H1 (cell line): ENCODE measurements around the gene CBFA2T2. TPM values are rescaled to one million over a fixed set of nuclear protein-coding genes. Genes with fewer than 3 reads are reported as not detected.

Experiments used
- polyA plus RNA-seq, 7 experiments: library from polyadenylated mRNA; depleted of rRNA in 3 of 7; stranded (reverse) in 5 of 7; unstranded in 2 of 7; fragments of >200 nt in 5 of 7; fragments of 200-250 nt in 2 of 7; gene quantifications; 1 replicate in 5 of 7; 2 replicates in 1 of 7; 4 replicates in 1 of 7; pipeline versions ENCODE4 v1.2.1 to v1.2.3, GENCODE V29; 2011 to 2013; ENCODE audit warnings: missing spikeins in 2 of 7, mixed read lengths in 2 of 7
- total RNA-seq: library from RNA; stranded (reverse); fragmentation: NEBNext Ultra II Directional; extraction: Animal tissue kit (Norgen Biotek cat#: 25700); gene quantifications from 2 replicates; pipeline ENCODE4 v1.2.1, GENCODE V29; 2021
- TF ChIP-seq, protein P1 (sequence below): fragments of 300-600 bp; sonication (generic); IDR thresholded peaks from 2 replicates; pipeline ENCODE4 v1.7.1; 2012; ENCODE audit warnings: low read length, moderate library complexity, mild to moderate bottlenecking, inconsistent platforms; ENCODE audit not compliant: insufficient replicate concordance

The CBFA2T2 gene
- total and polyA plus RNA-seq, 2 of the 8 experiments (the other 6 are each of a cell fraction or from before 2014, with no cell fraction given): 11.6 to 12.9 TPM

DNA sequence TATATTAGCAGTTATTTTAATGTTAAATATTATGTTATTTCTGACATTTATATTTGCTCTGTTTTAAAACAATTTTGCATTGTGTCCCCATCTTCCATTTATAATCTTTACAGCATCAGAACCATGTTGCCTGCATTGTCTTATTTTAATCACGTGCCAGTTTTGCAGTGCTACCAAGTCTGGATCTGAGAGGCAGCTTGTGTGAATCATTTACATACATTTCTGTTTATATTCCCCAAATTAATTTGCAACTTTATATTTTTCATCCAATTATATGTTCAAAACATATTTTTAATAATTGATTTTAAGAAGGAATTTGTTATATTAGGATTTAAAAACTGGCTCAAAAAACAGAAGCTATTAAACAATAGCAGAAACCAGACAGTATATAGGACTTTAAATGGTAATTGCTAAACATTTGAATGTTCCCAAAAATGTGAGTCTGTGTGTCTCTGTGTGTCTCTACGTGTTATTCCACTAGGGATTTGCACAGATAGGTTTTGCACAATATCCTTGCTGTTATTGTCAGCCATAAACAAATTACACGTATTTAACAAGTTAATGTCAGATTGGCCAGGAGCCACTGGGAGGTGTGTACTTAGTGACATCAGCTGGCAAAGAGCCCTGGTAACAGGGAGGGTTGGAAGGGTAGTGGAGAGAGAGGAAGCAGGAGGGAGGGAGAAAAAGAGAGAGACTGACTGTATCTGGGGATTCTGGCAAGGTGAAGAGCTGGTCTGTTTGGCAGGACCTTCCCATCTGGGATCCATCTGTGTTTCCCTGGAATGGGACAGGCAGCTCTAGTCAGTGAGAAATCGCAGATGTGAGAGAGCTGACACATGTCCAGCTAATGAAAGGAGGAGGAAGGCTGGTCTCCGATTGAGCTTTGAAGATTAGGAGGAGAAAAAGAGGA, 72.1 kb downstream of the CBFA2T2 start (continued):
- TF ChIP-seq, protein P1, sequence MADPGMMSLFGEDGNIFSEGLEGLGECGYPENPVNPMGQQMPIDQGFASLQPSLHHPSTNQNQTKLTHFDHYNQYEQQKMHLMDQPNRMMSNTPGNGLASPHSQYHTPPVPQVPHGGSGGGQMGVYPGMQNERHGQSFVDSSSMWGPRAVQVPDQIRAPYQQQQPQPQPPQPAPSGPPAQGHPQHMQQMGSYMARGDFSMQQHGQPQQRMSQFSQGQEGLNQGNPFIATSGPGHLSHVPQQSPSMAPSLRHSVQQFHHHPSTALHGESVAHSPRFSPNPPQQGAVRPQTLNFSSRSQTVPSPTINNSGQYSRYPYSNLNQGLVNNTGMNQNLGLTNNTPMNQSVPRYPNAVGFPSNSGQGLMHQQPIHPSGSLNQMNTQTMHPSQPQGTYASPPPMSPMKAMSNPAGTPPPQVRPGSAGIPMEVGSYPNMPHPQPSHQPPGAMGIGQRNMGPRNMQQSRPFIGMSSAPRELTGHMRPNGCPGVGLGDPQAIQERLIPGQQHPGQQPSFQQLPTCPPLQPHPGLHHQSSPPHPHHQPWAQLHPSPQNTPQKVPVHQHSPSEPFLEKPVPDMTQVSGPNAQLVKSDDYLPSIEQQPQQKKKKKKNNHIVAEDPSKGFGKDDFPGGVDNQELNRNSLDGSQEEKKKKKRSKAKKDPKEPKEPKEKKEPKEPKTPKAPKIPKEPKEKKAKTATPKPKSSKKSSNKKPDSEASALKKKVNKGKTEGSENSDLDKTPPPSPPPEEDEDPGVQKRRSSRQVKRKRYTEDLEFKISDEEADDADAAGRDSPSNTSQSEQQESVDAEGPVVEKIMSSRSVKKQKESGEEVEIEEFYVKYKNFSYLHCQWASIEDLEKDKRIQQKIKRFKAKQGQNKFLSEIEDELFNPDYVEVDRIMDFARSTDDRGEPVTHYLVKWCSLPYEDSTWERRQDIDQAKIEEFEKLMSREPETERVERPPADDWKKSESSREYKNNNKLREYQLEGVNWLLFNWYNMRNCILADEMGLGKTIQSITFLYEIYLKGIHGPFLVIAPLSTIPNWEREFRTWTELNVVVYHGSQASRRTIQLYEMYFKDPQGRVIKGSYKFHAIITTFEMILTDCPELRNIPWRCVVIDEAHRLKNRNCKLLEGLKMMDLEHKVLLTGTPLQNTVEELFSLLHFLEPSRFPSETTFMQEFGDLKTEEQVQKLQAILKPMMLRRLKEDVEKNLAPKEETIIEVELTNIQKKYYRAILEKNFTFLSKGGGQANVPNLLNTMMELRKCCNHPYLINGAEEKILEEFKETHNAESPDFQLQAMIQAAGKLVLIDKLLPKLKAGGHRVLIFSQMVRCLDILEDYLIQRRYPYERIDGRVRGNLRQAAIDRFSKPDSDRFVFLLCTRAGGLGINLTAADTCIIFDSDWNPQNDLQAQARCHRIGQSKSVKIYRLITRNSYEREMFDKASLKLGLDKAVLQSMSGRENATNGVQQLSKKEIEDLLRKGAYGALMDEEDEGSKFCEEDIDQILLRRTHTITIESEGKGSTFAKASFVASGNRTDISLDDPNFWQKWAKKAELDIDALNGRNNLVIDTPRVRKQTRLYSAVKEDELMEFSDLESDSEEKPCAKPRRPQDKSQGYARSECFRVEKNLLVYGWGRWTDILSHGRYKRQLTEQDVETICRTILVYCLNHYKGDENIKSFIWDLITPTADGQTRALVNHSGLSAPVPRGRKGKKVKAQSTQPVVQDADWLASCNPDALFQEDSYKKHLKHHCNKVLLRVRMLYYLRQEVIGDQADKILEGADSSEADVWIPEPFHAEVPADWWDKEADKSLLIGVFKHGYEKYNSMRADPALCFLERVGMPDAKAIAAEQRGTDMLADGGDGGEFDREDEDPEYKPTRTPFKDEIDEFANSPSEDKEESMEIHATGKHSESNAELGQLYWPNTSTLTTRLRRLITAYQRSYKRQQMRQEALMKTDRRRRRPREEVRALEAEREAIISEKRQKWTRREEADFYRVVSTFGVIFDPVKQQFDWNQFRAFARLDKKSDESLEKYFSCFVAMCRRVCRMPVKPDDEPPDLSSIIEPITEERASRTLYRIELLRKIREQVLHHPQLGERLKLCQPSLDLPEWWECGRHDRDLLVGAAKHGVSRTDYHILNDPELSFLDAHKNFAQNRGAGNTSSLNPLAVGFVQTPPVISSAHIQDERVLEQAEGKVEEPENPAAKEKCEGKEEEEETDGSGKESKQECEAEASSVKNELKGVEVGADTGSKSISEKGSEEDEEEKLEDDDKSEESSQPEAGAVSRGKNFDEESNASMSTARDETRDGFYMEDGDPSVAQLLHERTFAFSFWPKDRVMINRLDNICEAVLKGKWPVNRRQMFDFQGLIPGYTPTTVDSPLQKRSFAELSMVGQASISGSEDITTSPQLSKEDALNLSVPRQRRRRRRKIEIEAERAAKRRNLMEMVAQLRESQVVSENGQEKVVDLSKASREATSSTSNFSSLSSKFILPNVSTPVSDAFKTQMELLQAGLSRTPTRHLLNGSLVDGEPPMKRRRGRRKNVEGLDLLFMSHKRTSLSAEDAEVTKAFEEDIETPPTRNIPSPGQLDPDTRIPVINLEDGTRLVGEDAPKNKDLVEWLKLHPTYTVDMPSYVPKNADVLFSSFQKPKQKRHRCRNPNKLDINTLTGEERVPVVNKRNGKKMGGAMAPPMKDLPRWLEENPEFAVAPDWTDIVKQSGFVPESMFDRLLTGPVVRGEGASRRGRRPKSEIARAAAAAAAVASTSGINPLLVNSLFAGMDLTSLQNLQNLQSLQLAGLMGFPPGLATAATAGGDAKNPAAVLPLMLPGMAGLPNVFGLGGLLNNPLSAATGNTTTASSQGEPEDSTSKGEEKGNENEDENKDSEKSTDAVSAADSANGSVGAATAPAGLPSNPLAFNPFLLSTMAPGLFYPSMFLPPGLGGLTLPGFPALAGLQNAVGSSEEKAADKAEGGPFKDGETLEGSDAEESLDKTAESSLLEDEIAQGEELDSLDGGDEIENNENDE: no peak
